Nucleus accumbens (tissue), 56 donors: Measurements from ENCODE around the gene RPP25L.

Experiments
- DNase-seq, 56 donors: peaks; one replicate each; lab custom pipeline; 2025; lab: John Stamatoyannopoulos, UW

The RPP25L gene

DNA sequence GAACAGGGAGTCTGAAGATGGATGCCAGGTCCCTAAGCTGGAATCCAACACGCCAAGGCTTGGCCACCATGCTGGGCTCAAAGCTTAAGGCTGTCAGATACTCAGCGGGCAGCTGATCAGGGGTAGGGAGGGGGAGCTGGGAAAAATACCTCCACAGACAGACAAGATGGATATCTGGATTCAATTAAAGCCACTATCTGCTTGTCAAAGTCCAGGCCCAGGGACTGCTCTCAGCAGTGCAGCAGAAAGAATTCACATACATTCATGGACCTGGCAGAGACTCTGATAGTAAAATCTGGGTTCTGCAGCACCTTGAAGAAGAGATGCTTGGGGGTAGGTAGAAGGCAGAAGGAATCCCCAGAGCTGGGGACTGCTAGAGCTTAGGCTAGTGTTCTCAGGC lies 3.2 kb upstream of the RPP25L start:
- no peak for DNase-seq

DNA sequence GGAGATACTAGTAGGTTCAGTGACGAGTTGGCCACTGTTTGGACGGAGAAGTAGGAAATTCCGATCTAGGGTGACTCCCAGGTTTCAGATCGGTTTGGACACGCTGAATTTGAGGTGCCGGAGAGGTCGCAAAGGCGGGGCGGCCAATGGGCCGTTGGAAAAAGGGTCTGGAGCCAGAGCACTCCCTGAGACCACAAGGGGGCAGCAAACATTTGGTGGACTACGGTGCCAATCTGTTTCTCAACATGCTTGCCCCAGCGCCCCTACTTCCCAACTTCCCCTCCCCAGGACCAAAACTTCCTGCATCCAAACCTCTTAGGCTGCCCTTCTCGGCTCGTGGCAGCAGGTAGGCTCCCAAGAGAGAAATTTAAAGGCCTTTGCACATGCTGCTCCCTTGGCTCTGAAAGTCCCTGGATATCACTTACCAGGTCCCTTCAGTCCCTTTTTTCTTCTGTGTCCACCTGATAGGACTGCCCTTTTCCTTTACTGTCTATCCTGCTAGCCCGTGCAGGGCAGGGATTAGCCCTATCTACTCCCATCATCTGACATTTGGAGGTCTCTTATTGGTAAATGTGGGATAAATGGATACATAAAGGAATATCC lies 992 bp upstream of the RPP25L start:
- DNase-seq, result peak in 49 of 56 donors; percentile 13 to 88 (median 58)

DNA sequence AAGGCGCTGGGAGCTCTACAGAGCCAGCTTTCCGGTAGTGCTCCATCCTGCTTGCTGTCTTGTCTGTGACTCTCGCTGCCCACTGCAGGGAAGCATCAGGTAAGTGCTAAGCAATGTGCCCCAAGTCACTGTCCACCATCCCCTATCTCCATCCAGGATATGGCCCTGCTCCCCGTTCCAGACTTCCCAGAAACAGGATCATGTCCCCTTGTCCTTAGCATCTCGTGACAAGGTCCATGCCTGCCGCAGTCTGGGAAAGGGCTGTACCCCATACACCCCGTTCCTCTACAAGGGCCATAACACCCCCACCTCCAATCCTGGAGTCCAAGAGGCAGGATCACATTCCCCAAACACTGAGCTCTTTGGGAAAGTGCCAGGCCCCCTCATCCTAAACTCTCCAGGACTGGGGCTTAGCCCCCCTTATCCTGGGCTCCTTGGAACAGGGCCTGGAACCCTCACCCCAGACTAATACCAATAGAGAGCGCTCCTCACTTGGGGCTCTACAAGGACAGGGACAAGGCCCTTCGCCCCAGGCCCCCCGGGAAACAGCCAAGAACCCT lies 566 bp downstream of the RPP25L start:
- peak in 4 of 56 donors; percentile 23 to 51 (median 36) for DNase-seq

DNA sequence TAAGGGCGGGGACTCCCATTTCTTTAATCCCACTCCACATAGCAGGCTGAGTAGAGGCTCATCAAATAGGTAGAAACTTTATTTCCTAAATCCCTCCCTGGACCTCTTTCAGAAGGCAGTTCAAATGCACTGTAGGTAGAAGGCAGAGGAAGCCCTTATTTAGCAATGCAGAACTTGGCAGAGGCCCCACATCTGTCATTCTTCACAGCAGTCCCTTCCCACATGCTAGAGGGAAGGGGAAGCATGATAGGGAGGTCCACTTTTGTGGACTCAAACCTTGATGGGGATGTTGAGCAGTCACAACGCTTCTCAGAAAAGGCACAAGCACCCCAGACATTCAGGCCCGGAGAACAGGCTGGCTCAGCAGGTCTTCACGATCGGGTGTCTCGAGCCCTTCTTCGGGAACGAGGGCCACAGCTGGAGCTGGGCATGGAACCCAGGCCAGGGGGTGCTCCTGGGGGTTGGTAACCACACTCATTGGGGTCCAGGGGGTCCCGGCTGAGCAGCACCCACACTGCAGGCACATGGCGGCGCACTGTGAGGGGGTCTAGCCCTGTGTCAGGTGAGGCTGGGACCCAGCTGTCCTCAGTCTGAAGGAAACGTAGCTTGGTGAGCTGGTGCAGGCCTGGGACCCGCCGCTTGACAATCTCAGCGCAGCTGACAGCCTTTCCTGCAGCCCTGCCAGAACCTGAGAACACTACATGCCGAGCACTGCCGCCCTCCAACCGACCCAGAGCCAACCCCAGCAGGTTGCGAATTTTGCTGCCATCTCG lies 1.3 kb downstream of the RPP25L start:
- peak in 1 of 56 donors; percentile 8 for DNase-seq

DNA sequence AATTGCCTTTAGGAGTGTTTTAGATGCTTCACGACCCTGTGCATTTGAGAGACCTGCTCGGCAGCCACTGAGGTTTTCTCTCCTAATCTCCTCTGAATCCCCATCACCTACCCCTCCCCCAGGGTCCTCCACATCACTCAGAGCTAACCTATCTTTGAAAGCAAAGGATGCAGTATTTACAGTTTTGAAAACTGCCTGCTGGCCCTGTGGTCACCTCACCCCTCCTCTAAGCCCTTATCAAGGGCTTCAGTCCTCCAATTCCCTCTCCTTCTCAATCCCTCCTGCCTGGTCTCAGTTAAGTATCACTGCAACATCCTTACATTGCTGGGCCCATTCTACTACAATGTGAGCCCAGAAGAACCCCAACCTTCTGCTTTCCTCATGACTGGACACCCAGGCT lies 4.6 kb downstream of the RPP25L start:
- DNase-seq, result no peak

DNA sequence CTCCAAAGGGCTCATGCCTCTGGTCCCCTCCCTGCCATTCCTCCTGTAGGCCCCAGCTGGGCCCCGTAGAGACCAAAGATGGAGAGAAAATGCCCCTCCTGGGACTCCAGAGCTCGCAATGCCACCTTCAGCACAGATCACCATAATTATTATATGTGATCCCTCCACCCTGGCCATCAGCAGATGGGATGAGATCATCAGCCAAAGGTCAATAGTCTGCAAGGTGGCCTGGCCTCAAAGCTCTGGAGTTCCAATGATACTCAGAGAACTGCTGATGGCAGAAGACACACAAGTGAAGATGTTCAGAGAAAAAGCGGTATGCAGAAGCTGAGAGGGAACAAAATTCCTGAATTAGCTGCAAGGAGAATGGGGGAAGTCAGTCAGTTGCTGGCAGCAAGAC lies 5.0 kb downstream of the RPP25L start:
- no peak for DNase-seq

DNA sequence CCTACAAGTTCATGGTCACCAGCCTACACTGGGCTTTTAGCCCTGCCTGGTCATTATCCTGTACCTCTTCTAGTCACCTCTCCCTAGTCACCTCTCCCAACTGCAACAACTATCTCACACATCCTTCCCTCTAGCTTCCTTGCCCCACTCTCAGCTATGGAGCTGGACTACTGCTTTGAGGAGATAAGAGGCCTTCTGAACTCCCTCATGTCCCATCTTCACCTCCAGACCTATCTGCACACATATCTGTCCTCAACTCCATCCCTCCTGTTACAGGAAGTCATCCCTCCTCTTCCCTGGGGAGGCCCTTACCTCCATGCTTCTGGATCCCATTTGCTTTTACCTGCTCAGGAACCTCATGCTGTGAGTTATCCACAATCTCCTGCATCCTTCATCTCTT lies 5.7 kb downstream of the RPP25L start:
- DNase-seq, result no peak

DNA sequence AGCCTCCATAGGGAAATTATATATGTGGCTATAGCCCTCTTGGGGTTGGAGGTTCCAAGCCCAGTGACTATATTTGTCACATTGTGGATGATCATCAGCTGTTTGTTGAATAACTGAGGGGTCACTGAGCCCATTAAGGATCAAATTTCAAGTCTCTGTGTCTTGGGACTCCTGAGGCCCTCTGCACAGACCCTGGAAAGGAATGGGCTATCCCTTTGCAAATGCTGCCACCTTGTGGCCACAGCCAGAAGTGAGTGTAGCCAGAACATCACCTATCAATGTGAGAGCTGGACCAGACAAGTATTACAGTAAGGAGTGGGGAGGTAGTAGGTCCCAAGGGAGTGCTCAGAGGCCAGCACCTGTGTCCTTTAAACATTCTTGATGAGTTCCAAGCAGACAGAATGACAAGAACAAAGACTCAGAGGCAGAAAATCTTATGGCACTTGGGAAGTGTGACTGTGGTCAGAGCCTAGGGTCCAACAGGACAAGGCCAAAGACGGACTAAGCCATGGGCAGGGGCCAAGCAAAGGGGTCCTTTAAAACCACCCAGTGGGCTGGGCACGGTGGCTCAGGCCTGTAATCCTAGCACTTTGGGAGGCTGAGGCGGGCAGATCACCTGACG lies 8.2 kb downstream of the RPP25L start:
- peak in 51 of 56 donors; percentile 17 to 93 (median 68) for DNase-seq

DNA sequence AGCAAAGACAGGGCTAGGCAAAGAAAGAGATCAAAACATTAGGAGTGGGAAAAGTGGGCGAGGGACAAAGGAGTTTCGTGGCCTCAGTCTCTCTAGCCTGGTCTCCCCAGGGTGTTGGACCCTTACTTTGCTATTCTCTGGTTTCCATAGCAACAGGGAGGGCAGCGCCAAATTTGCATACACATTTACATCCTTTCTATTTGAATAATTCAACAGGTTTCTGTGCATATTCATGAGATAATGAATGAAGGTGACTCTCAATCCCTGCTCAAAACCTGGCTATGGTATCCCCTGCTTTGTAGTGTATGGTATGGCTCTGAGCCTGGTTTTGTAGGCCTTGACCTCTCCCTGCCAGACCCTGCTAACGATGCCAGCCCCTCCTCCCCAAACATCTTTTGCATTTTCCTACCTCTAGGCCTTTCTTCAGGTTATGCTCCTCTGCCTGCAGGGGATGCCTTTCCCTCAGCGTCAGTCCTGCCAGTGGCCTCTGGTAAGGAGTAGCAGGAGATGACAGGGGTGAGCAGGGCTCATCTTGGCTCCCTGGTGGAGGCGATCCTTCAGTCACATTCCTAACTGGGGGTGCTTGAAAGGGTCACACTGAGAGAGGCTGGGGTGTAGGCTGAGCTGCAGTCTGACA lies 9.8 kb downstream of the RPP25L start:
- DNase-seq, result no peak

DNA sequence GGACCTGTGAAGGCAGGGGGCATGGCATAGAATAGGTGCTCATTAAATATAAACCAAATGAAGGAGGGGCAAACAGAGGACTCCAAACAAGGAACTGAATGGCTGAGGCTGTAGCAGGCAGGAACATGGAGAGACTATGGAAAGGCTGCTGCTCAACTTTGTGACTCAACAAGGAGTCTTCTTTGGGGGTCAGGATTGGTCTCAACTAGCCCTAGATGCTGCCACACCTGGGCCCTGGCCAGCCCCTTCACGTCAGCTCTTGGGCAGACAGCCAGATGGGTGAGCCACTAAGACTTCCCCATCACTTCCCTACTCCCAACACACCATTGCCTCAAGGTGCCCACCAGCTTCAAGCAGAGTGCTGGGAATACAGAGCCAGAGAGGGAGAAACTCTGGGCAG lies 11.0 kb downstream of the RPP25L start:
- DNase-seq, result no peak

DNA sequence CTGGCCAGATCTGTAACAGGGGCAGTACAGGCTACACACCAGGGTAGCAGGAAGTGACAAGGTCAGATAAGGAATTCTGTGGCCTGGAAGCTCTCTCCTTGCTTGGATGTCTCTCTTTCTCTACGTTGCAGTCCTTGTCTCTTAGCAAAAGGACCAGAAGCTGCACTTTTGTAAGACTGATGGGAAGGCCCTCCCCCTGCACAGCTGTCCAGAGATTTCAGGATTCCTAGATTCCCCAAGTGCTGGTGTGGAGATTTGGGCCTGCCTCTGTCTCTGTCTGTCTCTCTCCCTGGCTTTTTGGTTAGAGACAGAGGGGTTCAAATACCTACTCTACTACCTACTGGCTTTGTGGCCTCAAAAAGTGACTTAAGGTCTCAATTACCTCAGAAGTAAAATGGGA lies 12.4 kb downstream of the RPP25L start:
- no peak for DNase-seq

DNA sequence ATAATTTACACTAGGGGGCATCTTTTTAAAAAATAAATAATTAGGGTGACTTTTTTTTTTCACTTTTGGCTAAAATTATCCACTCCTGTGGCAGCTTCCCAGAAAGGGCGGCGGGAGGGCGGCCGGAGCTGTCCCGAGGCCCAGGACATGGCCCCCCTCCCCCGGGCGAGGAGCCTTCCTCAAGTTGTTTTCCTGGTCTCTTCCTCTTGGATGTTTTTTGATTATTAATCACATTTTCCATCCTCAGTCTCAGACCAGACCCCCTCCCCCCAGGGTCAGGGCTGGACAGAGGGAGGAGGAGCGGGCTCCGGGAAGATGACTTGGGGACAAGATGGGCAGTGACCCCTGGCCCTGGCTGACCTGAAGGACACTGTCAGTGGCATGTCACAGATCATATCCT lies 17.7 kb downstream of the RPP25L start:
- DNase-seq, result peak in 4 of 56 donors; percentile 13 to 27 (median 20)

DNA sequence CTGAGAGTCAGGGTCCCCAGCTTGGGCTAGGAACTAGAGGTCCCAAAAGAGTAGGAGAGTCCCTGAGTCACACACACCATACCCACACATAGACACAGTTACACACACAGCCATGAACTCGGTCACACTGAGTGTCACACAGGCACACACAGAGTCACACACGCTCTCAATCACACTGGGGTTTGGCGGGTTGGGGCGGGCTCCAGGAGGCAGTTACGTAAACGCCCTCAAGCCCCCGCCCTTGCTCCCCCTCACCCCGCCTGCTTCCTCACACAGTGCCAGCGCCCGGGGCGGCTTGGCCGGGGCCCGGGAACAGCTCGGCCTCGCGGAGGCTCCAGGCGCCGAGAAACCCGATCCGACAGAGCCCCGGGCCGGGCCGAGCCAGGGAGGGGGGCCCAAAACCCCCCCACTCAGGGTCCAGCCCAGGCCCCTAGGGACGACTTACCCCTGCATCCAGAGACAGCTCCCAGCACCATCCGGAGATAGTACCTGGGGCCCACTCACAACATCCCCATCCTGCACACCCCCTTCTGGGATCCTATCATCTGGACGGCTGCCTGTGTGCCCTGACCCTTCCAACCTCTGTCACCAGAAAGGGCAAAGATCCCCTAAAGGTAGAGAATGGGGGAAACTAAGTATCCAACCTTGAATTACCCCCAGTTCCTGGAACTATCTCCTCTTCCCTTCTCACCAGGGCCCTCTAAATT lies 18.8 kb downstream of the RPP25L start:
- DNase-seq, result peak in 43 of 56 donors; percentile 19 to 80 (median 46)

DNA sequence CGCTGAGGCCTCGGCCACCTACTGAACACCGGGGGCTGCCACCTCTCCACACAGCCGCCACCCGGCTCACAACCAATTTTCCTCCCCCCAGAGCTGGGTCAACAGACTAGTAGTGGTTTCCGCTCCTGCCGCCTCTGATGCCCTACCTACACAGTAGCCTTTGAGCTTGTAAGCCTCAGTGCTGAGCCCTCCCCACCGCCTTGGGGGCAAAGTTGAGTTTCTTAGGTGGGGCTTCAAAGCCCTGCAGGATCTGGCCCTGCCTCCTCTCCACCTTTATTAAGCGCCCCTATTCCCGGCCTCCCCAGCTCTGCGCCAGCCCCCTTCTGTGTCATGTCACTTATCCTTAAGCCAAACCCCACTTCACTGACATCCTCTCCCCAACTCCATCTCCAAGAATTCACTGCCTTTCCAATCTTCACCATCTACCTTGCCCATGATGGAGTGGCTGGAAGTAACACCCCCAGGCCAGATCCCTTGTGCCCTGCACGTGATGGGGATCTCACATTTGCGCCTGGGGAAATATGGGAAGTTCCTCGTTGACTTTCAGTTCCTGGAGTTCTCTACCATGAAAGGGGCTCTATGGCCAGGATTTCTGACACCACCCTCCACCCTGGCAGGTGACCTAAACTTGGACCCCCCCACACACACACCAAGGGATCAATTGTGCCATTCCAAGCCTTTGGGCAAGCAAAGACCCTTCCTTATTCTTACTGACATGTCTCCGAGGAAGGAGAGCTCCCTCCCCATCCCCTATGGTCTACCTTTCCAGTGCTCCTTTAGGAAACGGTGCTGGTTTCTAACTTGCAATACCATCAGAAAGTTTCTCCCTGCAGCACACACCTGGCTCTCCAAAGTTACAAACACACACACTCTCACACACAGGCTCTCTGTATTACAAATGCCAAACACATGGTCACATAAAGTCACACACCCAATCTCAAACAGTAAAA lies 19.7 kb downstream of the RPP25L start:
- no peak for DNase-seq

DNA sequence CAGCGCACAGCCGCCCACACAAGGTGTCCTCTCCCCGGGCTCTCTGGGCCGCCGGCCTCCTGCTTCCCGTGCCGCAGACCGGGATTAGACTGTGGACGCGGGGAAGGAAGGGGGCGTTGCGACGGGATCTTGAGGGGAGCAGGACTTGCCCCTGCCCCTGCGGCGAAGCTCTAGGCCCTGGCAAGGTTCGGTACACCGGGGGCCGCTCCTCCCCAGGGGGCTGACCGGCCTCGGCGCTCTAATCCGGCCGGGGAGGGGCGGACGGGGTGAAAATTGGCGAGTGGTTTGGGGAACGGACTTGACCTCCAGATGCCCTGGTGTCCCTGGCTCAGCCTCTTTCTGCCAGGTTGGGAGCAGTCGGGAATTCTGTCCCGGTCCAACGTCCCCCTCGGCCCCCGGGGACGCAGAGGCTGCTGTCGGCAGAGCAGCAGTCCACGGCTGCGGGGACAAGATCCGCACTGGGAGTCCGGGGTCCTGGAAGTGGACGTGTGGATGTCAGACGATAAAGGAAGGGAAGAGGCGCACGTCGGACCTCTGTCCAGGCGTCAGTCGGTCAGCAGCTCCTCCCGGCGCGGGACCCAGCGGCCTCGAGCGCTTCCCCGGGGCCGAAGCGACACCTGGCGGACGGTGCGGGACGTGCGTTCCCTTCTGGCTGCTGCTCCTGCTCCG lies 20.5 kb downstream of the RPP25L start:
- DNase-seq, result peak in 53 of 56 donors; percentile 29 to 91 (median 73)

DNA sequence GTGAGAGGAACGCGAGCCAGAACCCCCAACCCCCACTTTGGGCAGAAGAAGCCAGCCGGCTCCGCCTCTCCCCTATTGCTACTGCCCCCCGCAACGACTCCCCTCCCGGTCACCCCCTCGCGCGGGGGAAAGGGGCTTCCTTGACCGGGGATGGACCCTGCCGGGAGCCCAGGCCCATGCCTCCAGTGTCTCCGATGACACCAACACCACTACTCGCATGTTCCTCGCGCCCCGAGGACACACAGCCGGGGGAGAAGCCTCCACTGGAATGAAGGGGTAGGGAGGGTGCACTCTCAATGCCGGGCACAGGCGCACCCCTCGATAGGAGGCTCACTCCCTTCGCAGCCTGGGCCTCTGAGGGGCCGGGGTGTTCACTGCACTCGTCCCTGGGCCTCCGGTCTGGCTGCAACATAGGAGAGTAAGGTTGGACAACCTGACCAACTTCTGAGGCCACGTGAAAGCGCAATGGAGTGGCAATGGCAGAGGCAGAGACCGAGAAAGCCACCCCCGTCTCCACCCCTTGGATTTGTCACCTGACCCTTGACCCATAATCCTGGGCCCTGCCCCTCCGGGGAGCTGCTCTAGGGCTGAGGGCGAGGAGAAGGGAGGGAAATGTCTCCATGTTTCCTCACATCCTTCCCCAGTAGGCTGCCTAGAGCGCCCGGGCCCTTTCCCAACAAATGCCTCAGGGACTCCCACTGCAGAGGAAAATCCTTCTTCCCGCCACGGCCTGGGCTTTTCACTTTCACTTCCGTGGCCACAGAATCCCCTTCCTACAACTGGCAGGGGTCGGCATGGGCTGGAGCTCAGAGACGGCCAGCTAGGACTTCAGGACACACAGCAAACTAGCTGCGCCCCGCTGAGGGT lies 21.3 kb downstream of the RPP25L start:
- DNase-seq, result peak in 10 of 56 donors; percentile 7 to 62 (median 50)

DNA sequence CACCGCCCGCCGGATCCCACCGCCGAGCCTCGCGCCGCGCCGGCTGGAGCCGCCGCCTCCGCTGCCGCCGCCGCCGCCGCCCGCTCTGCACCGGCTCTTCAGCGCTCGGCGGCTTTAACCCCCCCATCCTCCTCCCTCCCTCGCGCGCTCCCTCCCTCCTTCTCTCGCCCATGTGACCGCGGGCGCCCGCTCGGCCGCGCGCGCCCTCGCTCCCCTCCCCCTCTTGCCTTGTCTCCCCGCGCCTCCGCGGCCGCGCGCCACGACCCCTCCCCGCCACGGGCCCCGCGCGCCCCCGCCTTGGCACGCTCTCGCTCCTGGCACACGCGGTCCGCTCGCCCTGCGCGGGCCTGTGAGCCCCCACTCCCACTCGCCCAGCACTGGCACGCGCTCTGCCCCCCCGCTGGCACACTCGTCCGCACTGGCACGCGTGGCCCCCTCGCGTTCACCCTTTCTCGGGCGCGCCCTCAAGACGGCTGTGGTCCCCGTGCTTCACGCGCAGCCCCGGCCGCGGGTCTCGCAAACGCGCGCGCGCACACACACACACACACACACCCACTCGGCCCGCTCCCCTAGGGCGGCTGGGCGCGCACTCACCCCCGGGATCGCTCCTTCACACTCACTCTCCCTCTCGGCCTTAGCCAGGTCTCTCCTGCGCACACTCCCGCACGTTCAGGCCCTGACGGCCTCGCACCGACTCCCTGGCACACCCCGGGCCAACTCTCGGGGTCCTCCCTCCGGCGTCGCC lies 22.1 kb downstream of the RPP25L start, which contains the start of gene CNTFR:
CNTFR (minus strand) TSS at position 89 of the 745 bp plus-strand sequence. CDS start 20,743 bp downstream, outside the sequence.
- peak in 52 of 56 donors; percentile 24 to 87 (median 66) for DNase-seq
